ENCODE results near the gene ZFHX3. TPM values are rescaled to one million over a fixed set of nuclear protein-coding genes. Genes with fewer than 3 reads are reported as not detected.
A peak's percentile ranks its signal among the peaks of the same experiment; 100 is the strongest.
"Not testable (repeated sequence)": the region's sequence is repeated elsewhere in the genome, so short reads cannot be mapped to it uniquely, and the experiment has no call there.

The ZFHX3 gene
- total and polyA plus RNA-seq, 2 donors (not counting 3 experiments of a cell fraction or from before 2014, with no cell fraction given): 3.7 to 18.8 TPM

GRCh38 chr16:73010150-73010676 is 37.7 kb downstream of the ZFHX3 start:
- Histone ChIP-seq H2AFZ (ENCODE audit: low read depth, low read length) (no peak overlapping the region), H3K79me2 (ENCODE audit: control insufficient read depth, insufficient read depth, low read length) (peaks cover 22% of the 10 kb centered on the region), H3K4me2 (ENCODE audit: insufficient read depth, low read length) (peak overlapping the region; percentile 16), H3K4me3 (replicated peaks in 1 of 3; ENCODE audit: insufficient read depth in 1 of 3, low read depth in 1 of 3, low read length in 3 of 3) (no peak overlapping the region), H3K4me1 (ENCODE audit: control insufficient read depth, extremely low read depth, insufficient read depth, low read length) (peaks cover 8% of the 10 kb centered on the region), H3K27ac (ENCODE audit: insufficient read depth, low read depth, low read length) (no peak overlapping the region), H3K9me1 (replicated peaks; ENCODE audit: control insufficient read depth, extremely low read depth, insufficient read depth, low read length) (no peaks in the 10 kb centered on the region), H3K36me3 (ENCODE audit: control insufficient read depth in 2 of 2, extremely low read depth in 1 of 2, insufficient read depth in 2 of 2, low read length in 2 of 2) (no peaks in the 10 kb centered on the region), H3K27me3 (ENCODE audit: control insufficient read depth in 2 of 2, insufficient read depth in 2 of 2, low read length in 2 of 2) (no peaks in the 10 kb centered on the region), H4K20me1 (replicated peaks; ENCODE audit: control insufficient read depth, extremely low read depth, insufficient read depth, low read length) (no peaks in the 10 kb centered on the region), H3K9me3 (replicated peaks; ENCODE audit: control insufficient read depth, insufficient read depth, low read length) (no peaks in the 10 kb centered on the region), H3K9ac (replicated peaks; ENCODE audit: extremely low read depth, insufficient read depth, low read length) (no peak overlapping the region)
- CTCF ChIA-PET: interaction anchor here (1.1 kb wide), 1 partner anchor 166 kb away, joined by 4 read pairs; no protein-coding TSS in a partner anchor
- DNase-seq (ENCODE audit: low read depth, low spot score) (peak; percentile 23), FAIRE-seq (no peak)
- BruUV-seq (replicated peaks): no TSS peak
- intact Hi-C loops (cut with micrococcal nuclease) (no loop called here), dilution Hi-C loops (cut with MboI; ENCODE audit: extremely low pct_ligation_motif_present, low sequenced_read_pairs) (no loop called here)
- TF ChIP-seq JUN (IDR thresholded peaks at IDR 0.05; ENCODE audit: borderline replicate concordance, insufficient read depth, insufficient read length, low read depth): no peak
- no peak for TF ChIP-seq POLR2AphosphoS5 (IDR thresholded peaks at IDR 0.05; ENCODE audit: insufficient read depth, low read depth, low read length)
- TF ChIP-seq GATA2 (IDR thresholded peaks at IDR 0.05; ENCODE audit: insufficient read depth, insufficient read length, low read depth, low read length): no peak
- TF ChIP-seq EZH2 (IDR thresholded peaks at IDR 0.05; ENCODE audit: borderline replicate concordance, low read depth, low read length, severe bottlenecking): no peak
- TF ChIP-seq POLR2A (IDR thresholded peaks at IDR 0.05; ENCODE audit: low read depth, low read length): no peak
- TF ChIP-seq, protein P1, sequence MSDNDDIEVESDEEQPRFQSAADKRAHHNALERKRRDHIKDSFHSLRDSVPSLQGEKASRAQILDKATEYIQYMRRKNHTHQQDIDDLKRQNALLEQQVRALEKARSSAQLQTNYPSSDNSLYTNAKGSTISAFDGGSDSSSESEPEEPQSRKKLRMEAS (IDR thresholded peaks at IDR 0.05; ENCODE audit: insufficient read depth, insufficient read length): no peak
- TF ChIP-seq FOS (IDR thresholded peaks at IDR 0.05; ENCODE audit: borderline replicate concordance, insufficient read depth, low read length): no peak
- no peak for TF ChIP-seq MYC (IDR thresholded peaks at IDR 0.05; ENCODE audit: low read depth, low read length)
- no peak for TF ChIP-seq CTCF (IDR thresholded peaks at IDR 0.05; ENCODE audit: extremely low read depth in 1 of 2, insufficient read depth in 1 of 2, low read depth in 1 of 2, low read length in 2 of 2)
- POLR2A ChIA-PET: no interaction called here

DNA sequence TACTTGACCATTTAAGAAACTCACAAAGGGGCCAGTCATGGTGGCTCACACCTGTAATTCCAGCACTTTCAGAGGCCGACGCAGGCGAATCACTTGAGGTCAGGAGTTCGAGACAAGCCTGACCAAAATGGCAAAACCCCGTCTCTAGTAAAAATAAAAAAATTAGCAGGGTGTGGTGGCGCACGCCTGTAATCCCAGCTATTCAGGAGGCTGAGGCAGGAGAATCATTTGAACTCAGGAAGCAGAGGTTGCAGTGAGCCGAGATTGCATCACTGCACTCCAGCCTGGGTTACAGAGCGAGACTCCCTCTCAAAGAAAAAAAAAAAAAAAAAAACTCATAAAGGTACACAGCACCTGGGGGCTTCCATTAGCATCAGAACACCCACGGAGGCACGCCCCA is 38.2 kb downstream of the ZFHX3 start:
- H3K4me1 ChIP-seq (ENCODE audit: control insufficient read depth, extremely low read depth, insufficient read depth, low read length); H3K27me3 ChIP-seq (ENCODE audit: control insufficient read depth in 2 of 2, insufficient read depth in 2 of 2, low read length in 2 of 2); H3K36me3 ChIP-seq (ENCODE audit: control insufficient read depth in 2 of 2, extremely low read depth in 1 of 2, insufficient read depth in 2 of 2, low read length in 2 of 2); H3K27ac ChIP-seq (ENCODE audit: insufficient read depth, low read depth, low read length); H4K20me1 ChIP-seq (replicated peaks; ENCODE audit: control insufficient read depth, extremely low read depth, insufficient read depth, low read length); H3K9me1 ChIP-seq (replicated peaks; ENCODE audit: control insufficient read depth, extremely low read depth, insufficient read depth, low read length); intact Hi-C loops (cut with micrococcal nuclease); POLR2A ChIA-PET; FAIRE-seq; DNase-seq (ENCODE audit: low read depth, low spot score); dilution Hi-C loops (cut with MboI; ENCODE audit: extremely low pct_ligation_motif_present, low sequenced_read_pairs); H3K4me3 ChIP-seq (replicated peaks in 1 of 3; ENCODE audit: insufficient read depth in 1 of 3, low read depth in 1 of 3, low read length in 3 of 3); BruUV-seq (replicated peaks); H3K4me2 ChIP-seq (ENCODE audit: insufficient read depth, low read length); H3K9ac ChIP-seq (replicated peaks; ENCODE audit: extremely low read depth, insufficient read depth, low read length); H2AFZ ChIP-seq (ENCODE audit: low read depth, low read length); H3K9me3 ChIP-seq (replicated peaks; ENCODE audit: control insufficient read depth, insufficient read depth, low read length): not testable (repeated sequence)
- peaks cover 17% of the 10 kb centered on the region for H3K79me2 ChIP-seq (ENCODE audit: control insufficient read depth, insufficient read depth, low read length)
- CTCF ChIA-PET: interaction anchor here (0.7 to 1.1 kb wide), 2 partner anchors 167 to 620 kb away, joined by 3 to 4 read pairs; no protein-coding TSS in a partner anchor

All from endothelial cell of umbilical vein (primary cell).